Prostate gland (tissue), 2 donors: ENCODE data around the gene TOR3A. TPM values are rescaled to one million over a fixed set of nuclear protein-coding genes. Genes with fewer than 3 reads are reported as not detected.
"Not testable (repeated sequence)": the region's sequence is repeated elsewhere in the genome, so short reads cannot be mapped to it uniquely, and the experiment has no call there.

ENCODE experiments used
- DNase-seq: peaks from one replicate; pipeline ENCODE4 v3.0.0-alpha.2; 2019; ENCODE audit warnings: low spot score
- H3K27ac ChIP-seq, 2 donors: fragments of 200-600 bp; sonication (generic); 2 replicates each; pipeline ENCODE4 v1.5.1; 2017 to 2019
- H3K27me3 ChIP-seq: fragments of 200-600 bp; sonication (generic); replicated peaks from 2 replicates; pipeline ENCODE4 v1.5.1; 2019; ENCODE audit not compliant: insufficient read depth
- H3K36me3 ChIP-seq, 2 donors: fragments of 200-600 bp; sonication (generic); 1 replicate in 1 of 2; 2 replicates in 1 of 2; pipeline versions ENCODE4 v1.5.1 to v1.8.1; 2017 to 2019
- H3K4me1 ChIP-seq: fragments of 200-600 bp; sonication (generic); replicated peaks from 2 replicates; pipeline ENCODE4 v1.5.1; 2019
- H3K4me3 ChIP-seq, 2 donors: fragments of 200-600 bp; sonication (generic); 2 replicates each; pipeline ENCODE4 v1.5.1; 2017 to 2019
- H3K9me3 ChIP-seq: fragments of 200-600 bp; sonication (generic); 2 replicates; pipeline ENCODE4 v1.5.1; 2017
- CTCF ChIP-seq, 4 experiments: fragments of 200-600 bp in 2 of 4; fragments of 450-650 bp in 2 of 4; sonication (generic) in 2 of 4; IDR thresholded peaks; 1 replicate in 3 of 4; 2 replicates in 1 of 4; pipeline ENCODE4 v1.5.1; 2016 to 2019; ENCODE audit warnings: antibody characterized with exemption in 4 of 4, mild to moderate bottlenecking in 2 of 4, moderate library complexity in 2 of 4
- POLR2A ChIP-seq: fragments of 450-650 bp; IDR thresholded peaks from one replicate; pipeline ENCODE4 v1.6.1; 2016; ENCODE audit warnings: antibody characterized with exemption, mild to moderate bottlenecking
- POLR2AphosphoS5 ChIP-seq: sonication (generic); formaldehyde crosslinking; IDR thresholded peaks from one replicate; pipeline ENCODE4 v1.6.1; 2017; ENCODE audit warnings: antibody characterized with exemption
- WGBS: methylation state at CpG from one replicate; pipeline ENCODE4 v1.1.5; 2018; 5-methylcytosine and 5-hydroxymethylcytosine counted together
- intact Hi-C: fragments of 100-400 bp; cut with DNase I; formaldehyde crosslinking; loops from one replicate; pipeline ENCODE4 v1.14.2; 2022
- total RNA-seq, 2 donors: library from RNA; depleted of rRNA; stranded (reverse); fragments of >200 nt; gene quantifications; one replicate each; pipeline ENCODE4 v1.1.0, GENCODE V29; 2016

The TOR3A gene
- 100 to 1,000 TPM in 1 of 2 donors, 10 to 100 TPM in 1; 40.0 to 109 TPM for total RNA-seq

- intact Hi-C loops: loop anchor here (5.0 to 10.0 kb wide), 3 partner anchors 113 to 285 kb away; partner anchors contain the start of genes AXDND1 and SOAT1
- Histone ChIP-seq H3K36me3 (peaks cover 0 to 4% of the 10 kb centered on the region in 2 donors), H3K27me3 (no peaks in the 10 kb centered on the region), H3K27ac (peak within 1 kb of the TSS; percentile 75 to 76), H3K9me3 (no peaks in the 10 kb centered on the region), H3K4me3 (peak within 1 kb of the TSS; percentile 80 to 85), H3K4me1 (no peaks in the 10 kb centered on the region)
- WGBS: 0% methylated on average over 25 of the region's 51 CpGs
- DNase-seq: peak; percentile 96
- TF ChIP-seq POLR2A (peak; percentile 87), POLR2AphosphoS5 (peak; percentile 84), CTCF (IDR thresholded peaks at IDR 0.05) (no peak)
Observed at GRCh38 chr1:179081687-179082332, at the start of gene TOR3A. TSS of gene TOR3A (plus strand) at chr1:179082070. CDS start at chr1:179082129, 59 bp downstream.

- Histone ChIP-seq H3K4me3 (no peak overlapping the region), H3K27me3 (no peaks in the 10 kb centered on the region), H3K36me3 (no peaks in the 10 kb centered on the region), H3K4me1 (peaks cover 7% of the 10 kb centered on the region), H3K27ac (no peak overlapping the region), H3K9me3 (no peaks in the 10 kb centered on the region)
- intact Hi-C loops: no loop called here
- no peak for DNase-seq
- 82% methylated on average over 1 of the region's 1 CpG for WGBS
- TF ChIP-seq POLR2A: no peak
- no peak for TF ChIP-seq CTCF (IDR thresholded peaks at IDR 0.05)
- no peak for TF ChIP-seq POLR2AphosphoS5
Observed at GRCh38 chr1:179034720-179035119, 47.1 kb upstream of the TOR3A start.

- no peak overlapping the region for H3K27ac ChIP-seq
- H3K9me3 ChIP-seq: no peaks in the 10 kb centered on the region
- no peaks in the 10 kb centered on the region for H3K36me3 ChIP-seq
- H3K4me1 ChIP-seq: peaks cover 7% of the 10 kb centered on the region
- H3K4me3 ChIP-seq: no peak overlapping the region
- no peak for TF ChIP-seq CTCF (IDR thresholded peaks at IDR 0.05)
- no peak for DNase-seq
- 69% methylated on average over 2 of the region's 2 CpGs for WGBS
- H3K27me3 ChIP-seq: no peaks in the 10 kb centered on the region
- intact Hi-C loops: no loop called here
Observed at GRCh38 chr1:179036844-179037465, 44.9 kb upstream of the TOR3A start.

GRCh38 chr1:179038528-179039281 is 43.2 kb upstream of the TOR3A start:
- 29% methylated on average over 1 of the region's 1 CpG for WGBS
- Histone ChIP-seq H3K9me3 (no peaks in the 10 kb centered on the region), H3K27me3 (no peaks in the 10 kb centered on the region), H3K36me3 (no peaks in the 10 kb centered on the region), H3K4me3 (no peak overlapping the region), H3K27ac (no peak overlapping the region), H3K4me1 (peaks cover 7% of the 10 kb centered on the region)
- no peak for TF ChIP-seq POLR2A
- TF ChIP-seq CTCF (IDR thresholded peaks at IDR 0.05): no peak
- TF ChIP-seq POLR2AphosphoS5: no peak
- intact Hi-C loops: no loop called here
- no peak for DNase-seq

- H3K4me3 ChIP-seq, H3K27ac ChIP-seq, intact Hi-C loops, DNase-seq, H3K36me3 ChIP-seq, H3K27me3 ChIP-seq, H3K4me1 ChIP-seq, H3K9me3 ChIP-seq: not testable (repeated sequence)
- WGBS: 73% methylated on average over 7 of the region's 9 CpGs
Observed at GRCh38 chr1:179039502-179040174, 42.2 kb upstream of the TOR3A start.

- 85% methylated on average over 8 of the region's 27 CpGs for WGBS
- H3K36me3 ChIP-seq, H3K4me1 ChIP-seq, H3K27ac ChIP-seq, H3K27me3 ChIP-seq, H3K4me3 ChIP-seq, DNase-seq, H3K9me3 ChIP-seq, intact Hi-C loops: not testable (repeated sequence)
Observed at GRCh38 chr1:179040175-179040551, 41.7 kb upstream of the TOR3A start.
